ENCODE measurements around the gene HEXB. TPM values are rescaled to one million over a fixed set of nuclear protein-coding genes. Genes with fewer than 3 reads are reported as not detected.

HEXB gene
- total and polyA plus RNA-seq, 2 of the 13 experiments (the other 11 are each of a cell fraction or from before 2014, with no cell fraction given): 100 to 104 TPM

DNA sequence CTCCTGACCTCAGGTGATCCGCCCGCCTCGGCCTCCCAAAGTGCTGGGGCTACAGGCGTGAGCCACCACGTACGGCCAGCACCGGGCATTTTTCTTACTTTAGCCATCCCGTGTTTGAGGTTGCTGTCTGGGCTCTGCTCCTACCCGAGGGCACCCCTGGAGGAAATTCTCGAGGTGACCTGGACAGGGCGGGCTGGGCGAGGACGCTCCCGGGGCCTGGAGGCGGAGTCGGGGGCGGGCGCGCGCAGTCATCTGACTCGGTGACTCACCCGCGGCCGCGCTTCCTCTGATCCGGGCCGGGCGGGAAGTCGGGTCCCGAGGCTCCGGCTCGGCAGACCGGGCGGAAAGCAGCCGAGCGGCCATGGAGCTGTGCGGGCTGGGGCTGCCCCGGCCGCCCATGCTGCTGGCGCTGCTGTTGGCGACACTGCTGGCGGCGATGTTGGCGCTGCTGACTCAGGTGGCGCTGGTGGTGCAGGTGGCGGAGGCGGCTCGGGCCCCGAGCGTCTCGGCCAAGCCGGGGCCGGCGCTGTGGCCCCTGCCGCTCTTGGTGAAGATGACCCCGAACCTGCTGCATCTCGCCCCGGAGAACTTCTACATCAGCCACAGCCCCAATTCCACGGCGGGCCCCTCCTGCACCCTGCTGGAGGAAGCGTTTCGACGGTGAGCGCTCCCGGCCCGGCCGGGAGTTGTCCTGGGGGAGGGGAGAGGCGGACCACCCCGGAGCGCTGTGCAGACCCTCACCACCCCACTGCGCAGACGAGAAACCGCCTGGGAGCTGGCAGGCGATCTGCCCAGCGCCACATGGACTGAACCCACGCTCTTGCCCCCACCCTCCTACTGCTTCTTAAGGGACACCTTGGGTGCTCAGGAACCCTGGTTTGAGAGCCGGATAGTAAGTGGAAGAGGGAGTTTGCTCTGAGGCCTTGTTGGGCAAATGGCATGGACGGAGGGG lies at the start of gene HEXB (continued):
- TF ChIP-seq ZNF138 (CRISPR knock-in tag; IDR thresholded peaks at IDR 0.05; ENCODE audit: low read depth): peak; percentile 73; the same call in 1 of the 2 replicates
- TF ChIP-seq, protein P1, sequence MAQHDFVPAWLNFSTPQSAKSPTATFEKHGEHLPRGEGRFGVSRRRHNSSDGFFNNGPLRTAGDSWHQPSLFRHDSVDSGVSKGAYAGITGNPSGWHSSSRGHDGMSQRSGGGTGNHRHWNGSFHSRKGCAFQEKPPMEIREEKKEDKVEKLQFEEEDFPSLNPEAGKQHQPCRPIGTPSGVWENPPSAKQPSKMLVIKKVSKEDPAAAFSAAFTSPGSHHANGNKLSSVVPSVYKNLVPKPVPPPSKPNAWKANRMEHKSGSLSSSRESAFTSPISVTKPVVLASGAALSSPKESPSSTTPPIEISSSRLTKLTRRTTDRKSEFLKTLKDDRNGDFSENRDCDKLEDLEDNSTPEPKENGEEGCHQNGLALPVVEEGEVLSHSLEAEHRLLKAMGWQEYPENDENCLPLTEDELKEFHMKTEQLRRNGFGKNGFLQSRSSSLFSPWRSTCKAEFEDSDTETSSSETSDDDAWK (CRISPR knock-in tag; IDR thresholded peaks at IDR 0.05): no peak
- TF ChIP-seq MBD4 (IDR thresholded peaks at IDR 0.05; ENCODE audit: borderline replicate concordance, low read length): no peak
- TF ChIP-seq, protein P2, sequence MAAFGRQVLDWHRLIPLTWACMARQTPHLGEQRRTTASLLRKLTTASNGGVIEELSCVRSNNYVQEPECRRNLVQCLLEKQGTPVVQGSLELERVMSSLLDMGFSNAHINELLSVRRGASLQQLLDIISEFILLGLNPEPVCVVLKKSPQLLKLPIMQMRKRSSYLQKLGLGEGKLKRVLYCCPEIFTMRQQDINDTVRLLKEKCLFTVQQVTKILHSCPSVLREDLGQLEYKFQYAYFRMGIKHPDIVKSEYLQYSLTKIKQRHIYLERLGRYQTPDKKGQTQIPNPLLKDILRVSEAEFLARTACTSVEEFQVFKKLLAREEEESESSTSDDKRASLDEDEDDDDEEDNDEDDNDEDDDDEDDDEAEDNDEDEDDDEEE (CRISPR knock-in tag; IDR thresholded peaks at IDR 0.05): peak; percentile 58; the same call in 1 of the 2 replicates
- peak; percentile 31 for TF ChIP-seq RBM39 (IDR thresholded peaks at IDR 0.05; ENCODE audit: low read depth, low read length, poor library complexity, severe bottlenecking)
- no peak for TF ChIP-seq ZNF570 (CRISPR knock-in tag; IDR thresholded peaks at IDR 0.05; ENCODE audit: borderline replicate concordance)
- peak; percentile 40; the same call in 1 of the 2 replicates for TF ChIP-seq MEIS1 (CRISPR knock-in tag; IDR thresholded peaks at IDR 0.05; ENCODE audit: borderline replicate concordance)
- TF ChIP-seq AKAP8 (CRISPR knock-in tag; IDR thresholded peaks at IDR 0.05): no peak
- TF ChIP-seq REXO4 (CRISPR knock-in tag; IDR thresholded peaks at IDR 0.05; ENCODE audit: borderline replicate concordance): no peak
- no peak for TF ChIP-seq BORCS8-MEF2B (CRISPR knock-in tag; IDR thresholded peaks at IDR 0.05)
- TF ChIP-seq PRPF4 (IDR thresholded peaks at IDR 0.05; ENCODE audit: low read depth, low read length, poor library complexity, severe bottlenecking): no peak
- TF ChIP-seq ZNF180 (CRISPR knock-in tag; IDR thresholded peaks at IDR 0.05; ENCODE audit: borderline replicate concordance, low read depth): no peak
- TF ChIP-seq, protein P3, sequence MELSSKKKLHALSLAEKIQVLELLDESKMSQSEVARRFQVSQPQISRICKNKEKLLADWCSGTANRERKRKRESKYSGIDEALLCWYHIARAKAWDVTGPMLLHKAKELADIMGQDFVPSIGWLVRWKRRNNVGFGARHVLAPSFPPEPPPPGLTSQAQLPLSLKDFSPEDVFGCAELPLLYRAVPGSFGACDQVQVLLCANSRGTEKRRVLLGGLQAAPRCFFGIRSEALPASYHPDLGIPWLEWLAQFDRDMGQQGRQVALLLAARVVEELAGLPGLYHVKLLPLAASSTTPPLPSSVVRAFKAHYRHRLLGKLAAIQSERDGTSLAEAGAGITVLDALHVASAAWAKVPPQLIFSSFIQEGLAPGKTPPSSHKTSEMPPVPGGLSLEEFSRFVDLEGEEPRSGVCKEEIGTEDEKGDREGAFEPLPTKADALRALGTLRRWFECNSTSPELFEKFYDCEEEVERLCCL (CRISPR knock-in tag; IDR thresholded peaks at IDR 0.05; ENCODE audit: borderline replicate concordance): no peak
- TF ChIP-seq HMG20A (CRISPR knock-in tag; IDR thresholded peaks at IDR 0.05; ENCODE audit: borderline replicate concordance): no peak
- no peak for TF ChIP-seq HMG20B (CRISPR knock-in tag; conservative IDR thresholded peaks at IDR 0.05)
- TF ChIP-seq ZKSCAN1 (IDR thresholded peaks at IDR 0.05; ENCODE audit: low read length): no peak
- TF ChIP-seq, protein P4, sequence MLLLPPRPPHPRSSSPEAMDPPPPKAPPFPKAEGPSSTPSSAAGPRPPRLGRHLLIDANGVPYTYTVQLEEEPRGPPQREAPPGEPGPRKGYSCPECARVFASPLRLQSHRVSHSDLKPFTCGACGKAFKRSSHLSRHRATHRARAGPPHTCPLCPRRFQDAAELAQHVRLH (CRISPR knock-in tag; IDR thresholded peaks at IDR 0.05; ENCODE audit: borderline replicate concordance, low read depth): no peak
- TF ChIP-seq ADNP (CRISPR knock-in tag; IDR thresholded peaks at IDR 0.05): no peak
- TF ChIP-seq FOXM1 (CRISPR knock-in tag; IDR thresholded peaks at IDR 0.05): no peak
- no peak for TF ChIP-seq MAFK (conservative IDR thresholded peaks at IDR 0.05 in 1 of 2, IDR thresholded peaks at IDR 0.05 in 1 of 2; ENCODE audit: low read length in 2 of 2)
- peak; percentile 71 for TF ChIP-seq ZSCAN21 (CRISPR knock-in tag; IDR thresholded peaks at IDR 0.05; ENCODE audit: borderline replicate concordance)
- TF ChIP-seq, protein P5, sequence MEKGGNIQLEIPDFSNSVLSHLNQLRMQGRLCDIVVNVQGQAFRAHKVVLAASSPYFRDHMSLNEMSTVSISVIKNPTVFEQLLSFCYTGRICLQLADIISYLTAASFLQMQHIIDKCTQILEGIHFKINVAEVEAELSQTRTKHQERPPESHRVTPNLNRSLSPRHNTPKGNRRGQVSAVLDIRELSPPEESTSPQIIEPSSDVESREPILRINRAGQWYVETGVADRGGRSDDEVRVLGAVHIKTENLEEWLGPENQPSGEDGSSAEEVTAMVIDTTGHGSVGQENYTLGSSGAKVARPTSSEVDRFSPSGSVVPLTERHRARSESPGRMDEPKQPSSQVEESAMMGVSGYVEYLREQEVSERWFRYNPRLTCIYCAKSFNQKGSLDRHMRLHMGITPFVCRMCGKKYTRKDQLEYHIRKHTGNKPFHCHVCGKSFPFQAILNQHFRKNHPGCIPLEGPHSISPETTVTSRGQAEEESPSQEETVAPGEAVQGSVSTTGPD (CRISPR knock-in tag; IDR thresholded peaks at IDR 0.05): peak; percentile 87; the same call in 1 of the 2 replicates

All from HepG2 (cell line).